GM13976 (cell line): ENCODE data around the gene VPS18.

Source experiments
- DNase-seq: peaks from one replicate; pipeline ENCODE4 v3.0.0; 2012; ENCODE audit warnings: low spot score
- CTCF ChIP-seq: IDR thresholded peaks from 2 replicates; pipeline ENCODE4 v1.5.1; 2012; ENCODE audit warnings: borderline replicate concordance, mild to moderate bottlenecking; ENCODE audit not compliant: insufficient read depth; ENCODE audit errors: extremely low read depth, missing control alignments, control extremely low read depth
- in situ Hi-C: fragments of 300-500 bp; cut with MboI; formaldehyde crosslinking; loops from one replicate; pipeline ENCODE4 v1.12.0; 2022; ENCODE audit warnings: low sequenced_read_pairs, mixed read lengths, inconsistent platforms; ENCODE audit not compliant: unreplicated experiment

VPS18 gene

GRCh38 chr15:40878785-40879184 is 15.5 kb upstream of the VPS18 start:
- no peak for TF ChIP-seq CTCF
- DNase-seq = peak; percentile 79
- in situ Hi-C loops = no loop called here

GRCh38 chr15:40879609-40880008 is 14.6 kb upstream of the VPS18 start:
- no peak for TF ChIP-seq CTCF
- in situ Hi-C loops = no loop called here

GRCh38 chr15:40881351-40881750 is 12.9 kb upstream of the VPS18 start:
- no peak for DNase-seq
- in situ Hi-C loops = no loop called here
- TF ChIP-seq CTCF = no peak

More at GRCh38 chr15:40879609-40880008, 14.6 kb upstream of the VPS18 start:
- no peak for DNase-seq

- in situ Hi-C loops = no loop called here
These were observed 7.7 kb upstream of the VPS18 start for GRCh38 chr15:40886586-40886985.

GRCh38 chr15:40889112-40889511 is 5.1 kb upstream of the VPS18 start:
- TF ChIP-seq CTCF = no peak
- in situ Hi-C loops = no loop called here
- DNase-seq = no peak

More at GRCh38 chr15:40886586-40886985, 7.7 kb upstream of the VPS18 start:
- no peak for DNase-seq
- no peak for TF ChIP-seq CTCF

- no peak for DNase-seq
- TF ChIP-seq CTCF = no peak
- in situ Hi-C loops = loop anchor here (5.0 kb wide), 1 partner anchor 39 kb away; no protein-coding TSS in a partner anchor
These were observed 3.1 kb upstream of the VPS18 start for GRCh38 chr15:40891138-40891537.
